ENCODE data around the gene LARGE1.

LARGE1 gene

DNA sequence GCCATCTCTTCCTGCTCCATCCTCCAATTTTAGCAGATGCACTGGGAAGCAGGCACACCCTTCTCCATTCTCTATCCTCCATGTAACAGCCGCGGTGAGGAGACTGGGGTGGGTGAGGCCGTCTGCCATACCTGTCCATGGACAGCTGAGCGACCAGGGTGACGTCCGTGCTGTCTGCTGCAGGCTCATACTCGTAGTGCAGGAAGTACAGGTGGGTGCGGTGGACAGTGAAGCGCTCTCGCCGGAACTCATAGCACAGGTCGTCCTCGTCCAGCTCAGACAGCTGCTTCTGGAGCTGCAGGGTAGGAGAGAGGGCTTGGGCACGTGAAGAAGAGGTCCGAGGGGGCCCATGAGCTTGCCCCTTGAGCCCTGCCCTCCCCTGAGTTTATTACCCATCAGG, 604.3 kb downstream of the LARGE1 start:
- Histone ChIP-seq H3K4me1 (ENCODE audit: control extremely low read depth in 1 of 4, control insufficient read depth in 4 of 4, insufficient read depth in 4 of 4, low read length in 3 of 4) (no peaks in the 10 kb centered on the region), H3K27me3 (replicated peaks in 2 of 5; ENCODE audit: control insufficient read depth in 4 of 5, insufficient read depth in 5 of 5, low read length in 4 of 5) (no peaks in the 10 kb centered on the region), H3K4me3 (ENCODE audit: control insufficient read depth in 1 of 7, extremely low read depth in 1 of 7, insufficient read depth in 4 of 7, low read depth in 2 of 7, low read length in 6 of 7) (no peak overlapping the region), H3K9me3 (ENCODE audit: control extremely low read depth in 1 of 5, control insufficient read depth in 4 of 5, insufficient read depth in 2 of 5, low read depth in 1 of 5, low read length in 4 of 5) (no peaks in the 10 kb centered on the region), H3K36me3 (ENCODE audit: control insufficient read depth in 4 of 4, insufficient read depth in 4 of 4, low read length in 3 of 4) (no peaks in the 10 kb centered on the region), H3K27ac (ENCODE audit: insufficient read depth in 1 of 2, low read depth in 1 of 2, low read length in 2 of 2, poor library complexity in 1 of 2, severe bottlenecking in 2 of 2) (no peak overlapping the region)
- DNase-seq, result no peak
- 97% methylated on average over 10 of the region's 15 CpGs for WGBS (ENCODE audit: insufficient coverage)
- ChIA-PET POLR2A (no interaction called here), CTCF (no interaction called here)

DNA sequence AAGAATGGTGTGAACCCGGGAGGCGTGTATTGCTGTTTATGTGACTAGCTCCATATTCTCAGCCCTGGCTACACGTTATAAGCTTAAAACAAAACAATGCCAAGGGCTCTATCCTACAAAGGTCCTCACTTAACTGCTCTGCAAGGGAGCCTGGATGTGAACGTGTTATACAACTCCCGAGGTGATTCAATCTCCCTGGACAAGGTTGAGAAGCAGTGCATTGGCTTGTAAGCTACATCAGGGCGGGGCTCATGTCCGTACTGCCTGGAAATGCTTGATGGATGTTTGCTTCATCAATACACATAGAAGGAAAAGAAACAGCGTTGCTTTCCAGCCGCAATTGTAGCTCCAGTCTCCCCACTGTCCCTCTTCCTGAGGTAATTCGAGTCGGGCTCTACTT, 605.2 kb downstream of the LARGE1 start:
- Histone ChIP-seq H3K36me3 (ENCODE audit: control insufficient read depth in 4 of 4, insufficient read depth in 4 of 4, low read length in 3 of 4) (no peaks in the 10 kb centered on the region), H3K27me3 (replicated peaks in 2 of 5; ENCODE audit: control insufficient read depth in 4 of 5, insufficient read depth in 5 of 5, low read length in 4 of 5) (no peaks in the 10 kb centered on the region), H3K27ac (ENCODE audit: insufficient read depth in 1 of 2, low read depth in 1 of 2, low read length in 2 of 2, poor library complexity in 1 of 2, severe bottlenecking in 2 of 2) (no peak overlapping the region), H3K4me3 (ENCODE audit: control insufficient read depth in 1 of 7, extremely low read depth in 1 of 7, insufficient read depth in 4 of 7, low read depth in 2 of 7, low read length in 6 of 7) (no peak overlapping the region), H3K4me1 (ENCODE audit: control extremely low read depth in 1 of 4, control insufficient read depth in 4 of 4, insufficient read depth in 4 of 4, low read length in 3 of 4) (no peaks in the 10 kb centered on the region), H3K9me3 (ENCODE audit: control extremely low read depth in 1 of 5, control insufficient read depth in 4 of 5, insufficient read depth in 2 of 5, low read depth in 1 of 5, low read length in 4 of 5) (no peaks in the 10 kb centered on the region)
- ChIA-PET POLR2A (no interaction called here), CTCF (no interaction called here)
- DNase-seq, result no peak
- 95% methylated on average over 11 of the region's 11 CpGs for WGBS (ENCODE audit: insufficient coverage)

DNA sequence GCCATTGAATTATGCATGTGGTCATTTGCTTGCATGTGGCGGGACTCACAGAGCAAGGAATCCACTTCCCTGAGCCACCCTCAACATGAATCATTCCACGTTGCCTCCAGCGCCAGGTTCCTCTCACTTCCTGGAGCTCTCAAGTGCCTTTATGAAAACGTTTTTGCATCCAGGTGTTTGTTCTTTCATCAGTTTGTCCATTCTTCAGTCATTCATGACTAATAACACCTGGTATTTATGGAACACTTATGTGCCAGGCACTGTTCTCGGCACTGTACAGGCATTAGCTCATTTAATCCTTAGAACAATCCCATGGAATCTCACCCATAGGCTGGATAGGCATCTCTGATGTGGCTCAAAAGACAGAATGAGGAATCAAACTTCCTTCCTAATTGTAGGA, 606.0 kb downstream of the LARGE1 start:
- no peaks in the 10 kb centered on the region for H3K27me3 ChIP-seq (replicated peaks in 2 of 5; ENCODE audit: control insufficient read depth in 4 of 5, insufficient read depth in 5 of 5, low read length in 4 of 5)
- CTCF ChIA-PET, result no interaction called here
- H3K36me3 ChIP-seq (ENCODE audit: control insufficient read depth in 4 of 4, insufficient read depth in 4 of 4, low read length in 3 of 4), result no peaks in the 10 kb centered on the region
- POLR2A ChIA-PET, result no interaction called here
- H3K4me1 ChIP-seq (ENCODE audit: control extremely low read depth in 1 of 4, control insufficient read depth in 4 of 4, insufficient read depth in 4 of 4, low read length in 3 of 4), result no peaks in the 10 kb centered on the region
- 72% methylated on average over 4 of the region's 5 CpGs for WGBS (ENCODE audit: insufficient coverage)
- no peaks in the 10 kb centered on the region for H3K9me3 ChIP-seq (ENCODE audit: control extremely low read depth in 1 of 5, control insufficient read depth in 4 of 5, insufficient read depth in 2 of 5, low read depth in 1 of 5, low read length in 4 of 5)
- H3K27ac ChIP-seq (ENCODE audit: insufficient read depth in 1 of 2, low read depth in 1 of 2, low read length in 2 of 2, poor library complexity in 1 of 2, severe bottlenecking in 2 of 2), result no peak overlapping the region
- no peak for DNase-seq
- H3K4me3 ChIP-seq (ENCODE audit: control insufficient read depth in 1 of 7, extremely low read depth in 1 of 7, insufficient read depth in 4 of 7, low read depth in 2 of 7, low read length in 6 of 7), result no peak overlapping the region

DNA sequence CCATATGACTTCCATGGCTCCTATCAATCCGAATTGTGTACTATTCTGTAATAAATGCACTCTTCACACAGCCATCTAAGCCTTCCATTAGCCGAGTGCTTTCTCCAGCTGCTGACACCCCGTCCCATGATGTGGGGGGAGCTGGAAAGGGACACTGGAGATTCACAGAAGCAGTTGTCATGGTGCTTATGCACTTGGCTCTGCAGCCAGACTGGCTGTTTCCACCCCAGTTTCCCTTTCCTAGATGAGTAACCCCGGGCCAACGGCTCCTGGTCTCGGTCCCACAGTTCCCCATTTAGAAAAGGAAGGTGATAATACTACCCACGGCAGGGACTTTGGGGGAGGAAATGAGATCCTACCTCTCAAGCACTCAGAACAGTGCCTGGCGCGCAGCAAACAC, 617.2 kb downstream of the LARGE1 start:
- 59% methylated on average over 3 of the region's 9 CpGs for WGBS (ENCODE audit: insufficient coverage)
- no peak overlapping the region for H3K4me3 ChIP-seq (ENCODE audit: control insufficient read depth in 1 of 7, extremely low read depth in 1 of 7, insufficient read depth in 4 of 7, low read depth in 2 of 7, low read length in 6 of 7)
- no peaks in the 10 kb centered on the region for H3K9me3 ChIP-seq (ENCODE audit: control extremely low read depth in 1 of 5, control insufficient read depth in 4 of 5, insufficient read depth in 2 of 5, low read depth in 1 of 5, low read length in 4 of 5)
- no peaks in the 10 kb centered on the region for H3K27me3 ChIP-seq (replicated peaks in 2 of 5; ENCODE audit: control insufficient read depth in 4 of 5, insufficient read depth in 5 of 5, low read length in 4 of 5)
- DNase-seq, result peak; percentile 10 to 13 (median 10)
- peaks cover 0 to 8% (median 2%) of the 10 kb centered on the region in 4 experiments for H3K4me1 ChIP-seq (ENCODE audit: control extremely low read depth in 1 of 4, control insufficient read depth in 4 of 4, insufficient read depth in 4 of 4, low read length in 3 of 4)
- H3K27ac ChIP-seq (ENCODE audit: insufficient read depth in 1 of 2, low read depth in 1 of 2, low read length in 2 of 2, poor library complexity in 1 of 2, severe bottlenecking in 2 of 2), result no peak overlapping the region
- POLR2A ChIA-PET, result no interaction called here
- CTCF ChIA-PET, result interaction anchor here (1.0 to 3.3 kb wide), 4 partner anchors 163 to 808 kb away, joined by 3 to 23 read pairs (median 8); no protein-coding TSS in a partner anchor
- H3K36me3 ChIP-seq (ENCODE audit: control insufficient read depth in 4 of 4, insufficient read depth in 4 of 4, low read length in 3 of 4), result no peaks in the 10 kb centered on the region

DNA sequence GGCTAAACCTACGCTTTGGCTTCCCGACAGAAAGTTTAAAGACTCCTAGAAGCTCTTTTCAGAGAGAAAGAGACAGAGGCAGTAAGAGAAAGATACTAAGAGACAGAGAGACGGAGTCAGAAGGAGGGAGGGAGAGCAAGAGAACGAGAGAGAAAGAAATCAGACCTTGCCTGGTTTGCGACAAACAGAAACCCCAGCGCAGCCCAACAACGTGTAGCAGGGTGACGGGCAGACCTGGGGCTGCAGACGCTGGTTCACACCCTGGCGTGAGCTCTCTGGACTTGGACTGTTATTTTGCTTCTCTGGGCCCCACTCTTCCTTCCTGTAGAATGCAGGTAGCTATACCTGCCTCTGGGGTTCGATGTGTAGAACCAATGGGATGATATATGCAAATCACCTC, 617.7 kb downstream of the LARGE1 start:
- WGBS (ENCODE audit: insufficient coverage), result 82% methylated on average over 11 of the region's 11 CpGs
- CTCF ChIA-PET, result interaction anchor here (1.0 to 3.3 kb wide), 5 partner anchors 23 to 809 kb away, joined by 3 to 23 read pairs (median 4); no protein-coding TSS in a partner anchor
- H3K9me3 ChIP-seq (ENCODE audit: control extremely low read depth in 1 of 5, control insufficient read depth in 4 of 5, insufficient read depth in 2 of 5, low read depth in 1 of 5, low read length in 4 of 5), result no peaks in the 10 kb centered on the region
- no peak overlapping the region for H3K27ac ChIP-seq (ENCODE audit: insufficient read depth in 1 of 2, low read depth in 1 of 2, low read length in 2 of 2, poor library complexity in 1 of 2, severe bottlenecking in 2 of 2)
- DNase-seq, result no peak
- H3K4me1 ChIP-seq (ENCODE audit: control extremely low read depth in 1 of 4, control insufficient read depth in 4 of 4, insufficient read depth in 4 of 4, low read length in 3 of 4), result peaks cover 0 to 8% (median 2%) of the 10 kb centered on the region in 4 experiments
- no peaks in the 10 kb centered on the region for H3K36me3 ChIP-seq (ENCODE audit: control insufficient read depth in 4 of 4, insufficient read depth in 4 of 4, low read length in 3 of 4)
- H3K27me3 ChIP-seq (replicated peaks in 2 of 5; ENCODE audit: control insufficient read depth in 4 of 5, insufficient read depth in 5 of 5, low read length in 4 of 5), result no peaks in the 10 kb centered on the region
- POLR2A ChIA-PET, result no interaction called here
- no peak overlapping the region for H3K4me3 ChIP-seq (ENCODE audit: control insufficient read depth in 1 of 7, extremely low read depth in 1 of 7, insufficient read depth in 4 of 7, low read depth in 2 of 7, low read length in 6 of 7)

DNA sequence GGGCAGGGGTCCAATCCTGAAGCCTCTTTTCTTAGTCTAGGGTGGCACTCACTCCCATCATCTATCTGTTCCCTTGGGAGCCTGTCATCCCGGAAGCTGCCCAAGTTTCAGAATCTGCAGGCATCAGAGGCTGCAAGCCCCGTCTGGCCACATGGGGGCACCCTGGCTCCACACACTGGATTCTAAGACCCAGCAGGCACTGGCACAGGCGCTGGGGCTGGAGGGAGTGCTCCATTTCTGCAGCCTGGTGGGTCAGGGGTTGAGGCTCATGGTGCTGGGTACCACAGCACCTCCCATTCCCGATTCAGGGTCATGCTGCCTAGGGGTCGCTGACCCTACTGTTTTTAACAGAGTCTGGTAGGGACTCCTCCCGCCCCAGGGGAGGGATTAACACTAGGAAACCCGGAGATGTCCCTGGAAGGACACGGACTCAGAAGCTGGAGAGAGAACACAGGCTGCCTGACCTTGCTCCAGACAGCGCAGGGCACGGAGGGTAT, 618.2 kb downstream of the LARGE1 start:
- no peak overlapping the region for H3K4me3 ChIP-seq (ENCODE audit: control insufficient read depth in 1 of 7, extremely low read depth in 1 of 7, insufficient read depth in 4 of 7, low read depth in 2 of 7, low read length in 6 of 7)
- no peaks in the 10 kb centered on the region for H3K9me3 ChIP-seq (ENCODE audit: control extremely low read depth in 1 of 5, control insufficient read depth in 4 of 5, insufficient read depth in 2 of 5, low read depth in 1 of 5, low read length in 4 of 5)
- ChIA-PET POLR2A (no interaction called here), CTCF (interaction anchor here (1.0 to 3.3 kb wide), 6 partner anchors 23 to 809 kb away, joined by 3 to 23 read pairs (median 6); no protein-coding TSS in a partner anchor)
- WGBS (ENCODE audit: insufficient coverage), result 28% methylated on average over 10 of the region's 10 CpGs
- H3K27me3 ChIP-seq (replicated peaks in 2 of 5; ENCODE audit: control insufficient read depth in 4 of 5, insufficient read depth in 5 of 5, low read length in 4 of 5), result no peaks in the 10 kb centered on the region
- peak; percentile 49 to 65 (median 59) for DNase-seq
- H3K27ac ChIP-seq (ENCODE audit: insufficient read depth in 1 of 2, low read depth in 1 of 2, low read length in 2 of 2, poor library complexity in 1 of 2, severe bottlenecking in 2 of 2), result no peak overlapping the region
- H3K4me1 ChIP-seq (ENCODE audit: control extremely low read depth in 1 of 4, control insufficient read depth in 4 of 4, insufficient read depth in 4 of 4, low read length in 3 of 4), result peaks cover 0 to 8% (median 2%) of the 10 kb centered on the region in 4 experiments
- H3K36me3 ChIP-seq (ENCODE audit: control insufficient read depth in 4 of 4, insufficient read depth in 4 of 4, low read length in 3 of 4), result no peaks in the 10 kb centered on the region

DNA sequence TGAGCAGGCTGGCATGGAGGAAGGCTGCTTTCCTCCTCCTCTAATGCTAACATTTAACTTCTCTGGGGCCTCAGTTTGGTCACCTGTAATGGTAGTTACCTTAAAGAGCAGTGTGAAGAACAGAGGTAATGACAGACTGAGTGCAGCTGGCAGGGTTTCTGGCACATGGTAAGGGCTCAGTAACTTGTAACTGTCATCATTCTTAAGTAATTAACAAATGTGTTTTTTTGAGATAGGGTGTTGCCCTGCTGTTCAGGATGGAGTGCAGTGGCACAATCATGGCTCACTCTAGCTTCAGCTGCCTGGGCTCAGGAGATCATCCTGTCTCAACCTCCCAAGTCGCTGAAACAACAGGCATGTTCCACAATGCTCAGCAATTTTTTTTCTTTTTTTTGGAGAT, 620.1 kb downstream of the LARGE1 start:
- H3K4me1 ChIP-seq (ENCODE audit: control extremely low read depth in 1 of 4, control insufficient read depth in 4 of 4, insufficient read depth in 4 of 4, low read length in 3 of 4), result peaks cover 0 to 8% (median 2%) of the 10 kb centered on the region in 4 experiments
- H3K9me3 ChIP-seq (ENCODE audit: control extremely low read depth in 1 of 5, control insufficient read depth in 4 of 5, insufficient read depth in 2 of 5, low read depth in 1 of 5, low read length in 4 of 5), result no peaks in the 10 kb centered on the region
- ChIA-PET CTCF (interaction anchor here (1.3 to 1.9 kb wide), 2 partner anchors 279 to 811 kb away, joined by 3 to 5 read pairs; no protein-coding TSS in a partner anchor), POLR2A (interaction anchor here (0.6 kb wide), 1 partner anchor 9 kb away, joined by 3 read pairs; no protein-coding TSS in a partner anchor)
- H3K4me3 ChIP-seq (ENCODE audit: control insufficient read depth in 1 of 7, extremely low read depth in 1 of 7, insufficient read depth in 4 of 7, low read depth in 2 of 7, low read length in 6 of 7), result no peak overlapping the region
- H3K27me3 ChIP-seq (replicated peaks in 2 of 5; ENCODE audit: control insufficient read depth in 4 of 5, insufficient read depth in 5 of 5, low read length in 4 of 5), result no peaks in the 10 kb centered on the region
- no peak overlapping the region for H3K27ac ChIP-seq (ENCODE audit: insufficient read depth in 1 of 2, low read depth in 1 of 2, low read length in 2 of 2, poor library complexity in 1 of 2, severe bottlenecking in 2 of 2)
- 100% methylated on average over 1 of the region's 1 CpG for WGBS (ENCODE audit: insufficient coverage)
- no peaks in the 10 kb centered on the region for H3K36me3 ChIP-seq (ENCODE audit: control insufficient read depth in 4 of 4, insufficient read depth in 4 of 4, low read length in 3 of 4)
- DNase-seq, result no peak
